Rectal smooth muscle tissue (tissue), 1 donor: Measurements from ENCODE around the gene HCK.

Experiments
- H3K27ac ChIP-seq: one replicate; pipeline ENCODE4 v1.7.0; 2013; ENCODE audit warnings: low read depth, low read length, inconsistent platforms
- H3K27me3 ChIP-seq: one replicate; pipeline ENCODE4 v1.7.0; 2013; ENCODE audit warnings: low read length; ENCODE audit not compliant: control insufficient read depth, insufficient read depth
- H3K36me3 ChIP-seq: one replicate; pipeline ENCODE4 v1.7.0; 2013; ENCODE audit warnings: low read length; ENCODE audit not compliant: control insufficient read depth, insufficient read depth
- H3K4me1 ChIP-seq: one replicate; pipeline ENCODE4 v1.7.0; 2013; ENCODE audit warnings: low read length; ENCODE audit not compliant: control insufficient read depth, insufficient read depth
- H3K4me3 ChIP-seq: one replicate; pipeline ENCODE4 v1.7.0; 2013; ENCODE audit warnings: low read length
- H3K9ac ChIP-seq: one replicate; pipeline ENCODE4 v1.7.0; 2013; ENCODE audit warnings: low read length

HCK gene

DNA sequence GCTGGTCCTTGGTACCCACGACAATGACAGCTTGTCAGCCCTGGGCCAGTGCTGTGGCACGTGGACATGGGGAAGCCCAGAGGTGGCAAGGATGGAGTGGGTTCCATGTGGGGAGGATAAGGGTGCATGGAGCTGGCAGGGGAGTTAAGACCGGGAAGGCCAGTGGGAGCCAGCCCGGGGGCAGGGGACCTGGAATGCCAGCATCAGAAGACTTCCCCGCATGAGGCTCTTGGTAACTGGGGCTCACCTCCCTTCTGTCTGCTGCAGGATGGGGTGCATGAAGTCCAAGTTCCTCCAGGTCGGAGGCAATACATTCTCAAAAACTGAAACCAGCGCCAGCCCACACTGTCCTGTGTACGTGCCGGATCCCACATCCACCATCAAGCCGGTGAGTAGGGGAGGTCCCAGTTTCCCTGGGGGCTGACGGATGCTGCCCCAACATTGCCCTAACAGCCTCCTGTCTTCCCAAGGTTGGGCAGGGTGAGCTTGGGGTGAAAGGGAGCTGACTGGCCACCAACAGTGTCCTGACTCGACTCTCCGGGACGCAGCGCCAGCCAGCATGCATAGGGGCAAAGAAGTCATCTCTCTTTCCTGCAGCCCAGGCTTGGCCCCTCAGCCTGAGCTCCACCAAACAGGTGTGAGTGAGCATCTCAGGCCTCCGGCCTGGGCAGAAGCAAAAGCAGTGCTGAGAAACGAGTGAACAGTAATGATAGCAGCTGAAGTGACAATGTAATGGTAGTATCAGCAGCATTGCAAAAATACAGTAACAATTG is 19.5 kb downstream of the HCK start:
- no peaks in the 10 kb centered on the region for H3K4me1 ChIP-seq
- H3K27me3 ChIP-seq, result no peaks in the 10 kb centered on the region
- no peak overlapping the region for H3K27ac ChIP-seq
- H3K4me3 ChIP-seq, result no peak overlapping the region
- H3K36me3 ChIP-seq, result no peaks in the 10 kb centered on the region
- no peak overlapping the region for H3K9ac ChIP-seq

DNA sequence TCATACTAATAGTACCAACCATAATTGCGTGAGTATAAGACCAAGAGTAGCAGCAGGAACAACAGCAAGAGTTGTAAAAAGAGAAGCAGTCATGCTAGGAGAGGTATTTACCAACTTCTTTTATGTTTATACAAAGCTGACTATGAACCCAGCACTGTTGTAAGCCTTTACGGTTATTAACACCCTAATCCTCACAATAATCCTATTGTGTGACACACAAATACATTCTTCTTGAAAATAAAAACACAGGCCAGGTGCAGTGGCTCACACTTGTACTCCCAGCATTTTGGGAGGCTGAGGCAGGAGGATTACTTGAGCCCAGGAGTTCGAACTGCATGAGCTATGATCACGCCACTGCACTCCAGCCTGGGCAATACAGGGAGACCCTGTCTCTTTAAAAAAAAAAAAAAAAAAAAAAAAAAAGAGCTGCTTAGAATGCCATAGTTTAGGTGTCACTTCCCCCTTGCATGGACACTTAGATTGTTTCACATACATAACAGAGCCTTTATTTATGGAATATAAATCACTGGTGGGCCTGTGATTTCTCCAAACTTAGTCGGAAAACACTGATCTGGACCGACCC is 20.2 kb downstream of the HCK start:
- Histone ChIP-seq H3K4me3 (no peak overlapping the region), H3K36me3 (no peaks in the 10 kb centered on the region), H3K4me1 (no peaks in the 10 kb centered on the region), H3K27ac (no peak overlapping the region), H3K27me3 (no peaks in the 10 kb centered on the region), H3K9ac (no peak overlapping the region)

DNA sequence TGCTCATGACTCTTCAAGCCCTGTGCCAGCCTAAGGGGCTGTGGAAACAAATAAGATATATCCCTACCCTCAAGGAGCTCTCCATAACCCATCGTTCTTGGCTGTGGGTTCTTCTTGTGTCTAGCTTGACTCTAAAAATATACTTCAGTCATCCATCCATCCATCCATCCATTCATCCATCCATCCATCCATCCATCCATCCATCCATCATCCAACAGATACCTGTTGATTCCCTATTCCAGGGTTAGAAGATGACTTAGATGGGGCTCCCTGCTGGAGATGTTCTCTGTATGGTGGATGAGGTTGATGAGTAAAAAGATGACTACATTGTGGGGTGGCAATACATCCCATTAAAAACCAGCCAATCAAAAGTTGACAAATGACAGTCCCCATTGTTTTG is 23.5 kb downstream of the HCK start:
- Histone ChIP-seq H3K36me3 (no peaks in the 10 kb centered on the region), H3K4me3 (no peak overlapping the region), H3K4me1 (no peaks in the 10 kb centered on the region), H3K27me3 (no peaks in the 10 kb centered on the region), H3K9ac (no peak overlapping the region), H3K27ac (no peak overlapping the region)

DNA sequence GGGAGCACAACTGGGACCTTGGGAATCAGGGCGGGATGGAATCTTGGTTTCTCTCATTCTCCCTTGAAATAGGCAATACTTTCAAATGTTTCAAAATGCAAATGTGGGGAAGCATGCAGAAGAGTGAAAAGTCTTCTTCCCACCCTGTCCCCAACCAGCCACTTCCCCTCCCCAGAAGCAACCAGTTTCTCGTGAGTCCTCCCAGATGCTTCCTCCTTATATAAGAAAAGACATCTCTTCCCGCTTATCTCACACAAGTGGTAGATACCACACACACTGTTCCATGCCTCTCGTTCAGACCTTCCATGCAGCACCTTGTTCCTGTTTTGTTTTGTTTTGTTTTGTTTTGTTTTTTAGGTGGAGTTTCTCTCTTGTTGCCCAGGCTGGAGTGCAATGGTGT is 25.1 kb downstream of the HCK start:
- no peaks in the 10 kb centered on the region for H3K36me3 ChIP-seq
- no peak overlapping the region for H3K27ac ChIP-seq
- no peaks in the 10 kb centered on the region for H3K27me3 ChIP-seq
- H3K4me1 ChIP-seq, result no peaks in the 10 kb centered on the region
- no peak overlapping the region for H3K9ac ChIP-seq
- no peak overlapping the region for H3K4me3 ChIP-seq

DNA sequence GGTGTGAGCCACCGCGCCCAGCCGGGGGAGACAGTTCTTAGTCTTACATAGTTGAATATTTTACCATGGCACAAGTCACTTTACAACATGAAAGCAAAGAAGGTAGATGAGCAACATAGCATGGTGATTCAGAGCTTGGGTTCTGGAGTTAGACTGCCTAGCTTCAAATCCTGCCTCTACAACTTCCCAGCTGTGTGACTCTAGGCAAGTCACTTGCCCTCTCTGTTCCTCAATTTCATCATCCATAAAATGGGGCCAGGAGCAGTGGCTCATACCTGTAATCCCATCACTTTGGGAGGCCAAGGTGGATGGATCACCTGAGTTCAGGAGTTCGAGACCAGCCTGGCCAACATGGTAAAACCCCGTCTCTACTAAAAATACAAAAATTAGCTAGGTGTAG is 26.3 kb downstream of the HCK start:
- Histone ChIP-seq H3K36me3 (no peaks in the 10 kb centered on the region), H3K4me1 (no peaks in the 10 kb centered on the region), H3K27me3 (no peaks in the 10 kb centered on the region), H3K27ac (no peak overlapping the region), H3K9ac (no peak overlapping the region), H3K4me3 (no peak overlapping the region)

DNA sequence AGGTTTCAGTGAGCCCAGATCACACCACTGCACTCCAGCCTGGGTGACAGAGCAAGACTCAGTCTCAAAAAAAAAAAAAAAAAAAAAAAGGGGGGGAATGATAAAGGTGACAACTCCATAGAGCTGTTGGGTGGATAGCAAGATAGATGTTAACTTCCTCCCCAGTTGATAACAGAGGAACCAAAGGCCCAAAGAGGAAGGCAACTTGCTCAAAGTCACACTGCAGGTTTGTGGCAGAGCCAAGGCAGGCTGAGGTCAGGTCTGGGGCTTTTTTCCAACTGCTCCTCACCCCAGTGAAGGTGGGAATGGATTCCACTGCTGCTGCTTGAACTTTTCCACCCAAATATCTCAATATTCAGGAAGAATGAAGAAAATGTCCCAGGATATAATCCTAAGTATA is 26.7 kb downstream of the HCK start:
- Histone ChIP-seq H3K27ac (no peak overlapping the region), H3K4me1 (no peaks in the 10 kb centered on the region), H3K27me3 (no peaks in the 10 kb centered on the region), H3K9ac (no peak overlapping the region), H3K36me3 (no peaks in the 10 kb centered on the region), H3K4me3 (no peak overlapping the region)

DNA sequence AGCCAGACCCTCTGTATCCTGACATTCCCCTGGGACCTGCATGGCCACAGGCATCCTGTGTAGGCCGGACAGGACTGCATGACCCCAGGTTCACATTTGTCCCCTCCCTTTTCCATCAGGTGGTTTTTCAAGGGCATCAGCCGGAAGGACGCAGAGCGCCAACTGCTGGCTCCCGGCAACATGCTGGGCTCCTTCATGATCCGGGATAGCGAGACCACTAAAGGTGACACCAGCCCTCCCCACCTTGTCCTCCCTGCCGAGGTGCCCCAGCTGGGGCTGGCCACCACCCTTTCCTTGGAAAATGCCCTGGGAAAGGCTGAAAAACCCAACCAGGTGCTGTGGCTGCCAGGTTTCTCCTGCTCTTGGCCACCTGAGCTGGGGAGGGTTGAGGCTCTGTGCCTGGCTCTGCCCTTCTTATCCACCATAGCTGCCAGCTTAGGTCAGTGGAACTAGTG is 27.6 kb downstream of the HCK start:
- Histone ChIP-seq H3K27ac (no peak overlapping the region), H3K4me1 (no peaks in the 10 kb centered on the region), H3K9ac (no peak overlapping the region), H3K36me3 (no peaks in the 10 kb centered on the region), H3K27me3 (no peaks in the 10 kb centered on the region), H3K4me3 (no peak overlapping the region)

DNA sequence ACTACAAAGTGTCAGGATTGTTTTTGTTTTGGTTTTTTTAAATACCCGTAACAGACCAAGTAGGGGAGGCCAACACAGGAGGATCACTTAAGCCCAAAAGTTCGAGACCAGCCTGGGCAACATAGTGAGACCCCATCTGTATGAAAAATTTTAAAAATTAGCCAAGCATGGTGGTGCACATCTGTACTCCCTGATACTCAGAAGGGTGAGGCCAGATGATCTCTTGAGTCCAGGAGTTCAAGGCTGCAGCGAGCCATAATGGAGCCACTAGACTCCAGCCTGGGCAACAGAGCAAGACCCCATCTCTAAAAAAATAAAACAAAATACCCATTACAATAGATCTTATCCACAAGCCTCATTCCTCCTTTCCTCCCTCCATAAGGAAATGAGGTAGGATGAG is 28.7 kb downstream of the HCK start:
- Histone ChIP-seq H3K4me3 (no peak overlapping the region), H3K4me1 (no peaks in the 10 kb centered on the region), H3K36me3 (no peaks in the 10 kb centered on the region), H3K9ac (no peak overlapping the region), H3K27me3 (no peaks in the 10 kb centered on the region), H3K27ac (no peak overlapping the region)

DNA sequence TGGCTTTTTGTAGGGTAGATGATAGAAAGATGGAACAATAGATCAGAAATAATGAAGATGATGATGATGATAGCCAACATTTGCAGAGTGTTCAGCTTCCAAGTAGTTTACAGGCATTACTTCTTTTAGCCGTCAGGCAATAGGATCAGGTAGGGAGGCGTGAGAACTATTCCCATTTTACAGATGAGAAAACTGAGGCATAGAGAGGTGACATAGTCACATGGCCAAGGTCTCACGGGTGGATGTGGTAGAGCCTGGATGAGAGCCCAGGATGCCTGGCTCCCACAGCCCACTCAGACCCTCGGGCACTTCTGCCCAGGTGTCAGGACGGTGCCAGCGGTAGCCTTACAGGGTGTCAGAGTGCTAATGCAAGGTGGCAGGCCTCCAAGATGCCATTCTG is 31.4 kb downstream of the HCK start:
- Histone ChIP-seq H3K4me1 (no peaks in the 10 kb centered on the region), H3K9ac (no peak overlapping the region), H3K27ac (no peak overlapping the region), H3K4me3 (no peak overlapping the region), H3K36me3 (no peaks in the 10 kb centered on the region), H3K27me3 (no peaks in the 10 kb centered on the region)

DNA sequence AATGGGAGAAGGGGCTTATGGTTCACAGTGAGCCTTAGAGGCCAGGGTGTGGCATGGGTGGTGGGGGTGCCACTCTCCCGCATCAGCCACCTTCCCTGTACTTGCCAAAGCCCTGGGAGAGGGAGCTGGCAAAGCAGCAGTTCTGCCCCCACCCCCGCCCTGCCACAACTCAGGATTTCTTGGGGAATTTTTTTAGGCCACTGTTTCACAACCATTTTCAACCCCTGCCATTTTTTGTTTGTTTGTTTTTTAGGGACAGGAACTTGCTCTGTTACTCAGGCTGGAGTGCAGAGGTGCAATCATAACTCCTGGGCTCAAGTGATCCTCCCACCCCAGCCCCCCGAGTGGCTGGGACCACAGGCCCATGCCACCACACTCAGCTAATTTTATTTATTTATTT is 35.0 kb downstream of the HCK start:
- H3K27ac ChIP-seq, result no peak overlapping the region

DNA sequence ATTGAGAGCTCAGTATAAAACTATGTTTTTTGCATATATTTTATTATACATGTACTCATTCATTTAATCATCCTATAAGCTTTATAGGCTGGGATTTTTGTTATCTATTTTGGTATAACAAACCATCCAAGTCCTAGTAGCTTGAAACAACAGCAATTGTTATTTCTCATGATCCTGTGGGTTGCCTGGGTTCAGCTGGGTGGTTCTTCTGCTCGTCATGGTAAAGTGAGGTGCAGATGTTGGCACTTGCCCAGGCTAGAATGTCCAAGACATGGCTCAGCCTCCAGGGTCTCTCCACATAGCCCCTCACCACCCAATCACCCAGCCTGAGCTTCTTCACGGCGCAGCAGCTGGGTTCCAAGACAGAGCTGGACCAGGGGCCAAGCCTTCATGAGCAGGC is 36.7 kb downstream of the HCK start:
- Histone ChIP-seq H3K36me3 (no peaks in the 10 kb centered on the region), H3K4me1 (no peaks in the 10 kb centered on the region), H3K4me3 (no peak overlapping the region), H3K9ac (no peak overlapping the region), H3K27ac (no peak overlapping the region), H3K27me3 (no peaks in the 10 kb centered on the region)

More for the DNA sequence above, 35.0 kb downstream of the HCK start:
- Histone ChIP-seq H3K9ac (no peak overlapping the region), H3K36me3 (no peaks in the 10 kb centered on the region), H3K27me3 (no peaks in the 10 kb centered on the region), H3K4me3 (no peak overlapping the region), H3K4me1 (no peaks in the 10 kb centered on the region)

DNA sequence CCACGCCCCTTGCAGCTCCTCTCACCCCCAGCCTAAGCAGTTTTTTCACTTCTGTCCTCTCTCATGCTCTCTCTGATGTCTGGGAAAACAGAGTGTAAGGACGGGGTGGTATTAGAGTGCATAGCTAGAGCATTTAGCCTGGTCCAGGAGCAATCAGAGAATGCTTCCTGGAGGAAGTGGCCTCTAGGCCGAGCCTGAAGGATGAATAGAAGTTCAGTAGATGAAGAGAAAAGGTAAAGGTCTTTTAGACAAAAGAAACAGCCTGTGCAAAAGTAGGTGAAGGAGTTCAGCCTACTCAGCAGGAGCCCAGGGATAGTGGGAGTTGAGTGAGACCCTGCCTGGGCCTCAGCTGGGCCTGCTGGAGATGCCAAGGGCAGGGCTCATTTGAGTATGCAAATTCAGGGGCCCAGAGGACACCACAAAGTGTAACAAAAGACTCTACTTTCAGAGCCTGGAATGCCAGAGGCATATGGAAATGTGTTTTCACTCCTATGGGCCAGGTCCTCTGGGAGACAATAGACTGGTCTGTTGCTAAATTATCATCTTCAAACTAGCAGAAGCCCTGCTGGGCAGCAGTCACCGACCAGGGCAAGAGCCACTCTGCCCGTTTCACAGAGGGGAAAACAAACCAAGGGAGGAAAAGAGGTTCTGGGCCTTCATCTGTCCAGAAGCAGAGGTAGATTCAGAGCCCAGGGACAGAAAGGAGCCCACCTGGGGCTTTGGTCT is 37.8 kb downstream of the HCK start:
- Histone ChIP-seq H3K27me3 (no peaks in the 10 kb centered on the region), H3K4me1 (no peaks in the 10 kb centered on the region), H3K27ac (no peak overlapping the region), H3K4me3 (no peak overlapping the region), H3K9ac (no peak overlapping the region), H3K36me3 (no peaks in the 10 kb centered on the region)
